Lower leg skin (tissue), 3 donors: ENCODE data around the gene RBM33.

ENCODE experiments used
- CTCF ChIP-seq, 3 donors: fragments of 450-650 bp; IDR thresholded peaks; one replicate each; pipeline ENCODE4 v1.5.1; 2016; ENCODE audit warnings: antibody characterized with exemption in 3 of 3, mild to moderate bottlenecking in 3 of 3, moderate library complexity in 2 of 3
- POLR2A ChIP-seq, 2 donors: fragments of 450-650 bp; IDR thresholded peaks; one replicate each; pipeline ENCODE4 v1.6.1; 2016 to 2017; ENCODE audit warnings: antibody characterized with exemption in 2 of 2, mild to moderate bottlenecking in 1 of 2, moderate library complexity in 1 of 2

- TF ChIP-seq POLR2A (IDR thresholded peaks at IDR 0.05) (no peak), CTCF (IDR thresholded peaks at IDR 0.05) (no peak)
Observed at GRCh38 chr7:155775691-155776090, 131.2 kb downstream of the RBM33 start.
